Panc1 (cell line): ENCODE results near the gene PLD3. TPM values are rescaled to one million over a fixed set of nuclear protein-coding genes. Genes with fewer than 3 reads are reported as not detected.

Experiments
- ATAC-seq: fragments of 200-7000 bp; cut with Tn5 transposase; 2 replicates; pipeline ENCODE4 v1.9.1; 2020; ENCODE audit warnings: mild to moderate bottlenecking, moderate library complexity
- BruUV-seq: library from RNA; stranded (reverse); fragments of 400-500 nt; replicated peaks from 2 replicates; lab custom pipeline; 2021; lab: Mats Ljungman, UMichigan
- CTCF ChIA-PET: fragments of 300-600 bp; sonication (Branson Sonifier 250); formaldehyde crosslinking; loops from one replicate; lab custom pipeline; 2022; ENCODE audit warnings: antibody characterized with exemption; lab: Charles Lee
- POLR2A ChIA-PET: fragments of 300-600 bp; sonication (Branson Sonifier 250); formaldehyde crosslinking; loops from one replicate; lab custom pipeline; 2022; ENCODE audit warnings: antibody characterized with exemption; lab: Charles Lee
- DNase-seq: peaks from one replicate; pipeline ENCODE4 v3.0.0-alpha.2; 2010; ENCODE audit warnings: low read depth, low spot score
- H3K27ac ChIP-seq: 2 replicates; pipeline ENCODE4 v1.5.1; 2011; ENCODE audit warnings: mild to moderate bottlenecking, low read length, inconsistent platforms
- H3K27me3 ChIP-seq: fragments of 200-500 bp; sonication (Bioruptor generic); 2 replicates; pipeline ENCODE4 v1.6.0; 2014; ENCODE audit warnings: low read length, inconsistent platforms; ENCODE audit not compliant: control insufficient read depth, insufficient read depth
- H3K36me3 ChIP-seq: fragments of 200-500 bp; sonication (Bioruptor generic); 2 replicates; pipeline ENCODE4 v1.5.1; 2014; ENCODE audit warnings: inconsistent platforms, mild to moderate bottlenecking, low read length, moderate library complexity; ENCODE audit not compliant: control insufficient read depth, insufficient read depth
- H3K4me1 ChIP-seq: 2 replicates; pipeline ENCODE4 v1.5.1; 2011; ENCODE audit warnings: inconsistent platforms, mild to moderate bottlenecking, low read length, moderate library complexity; ENCODE audit not compliant: control insufficient read depth, insufficient read depth
- H3K4me3 ChIP-seq, 2 experiments: 2 replicates each; pipeline ENCODE4 v1.5.1; 2011 to 2012; ENCODE audit warnings: low read depth in 2 of 2, low read length in 2 of 2, mild to moderate bottlenecking in 2 of 2, inconsistent platforms in 1 of 2, moderate library complexity in 1 of 2
- H3K9me3 ChIP-seq: fragments of 200-500 bp; sonication (Bioruptor generic); 2 replicates; pipeline ENCODE4 v1.5.1; 2014; ENCODE audit warnings: low read depth, mild to moderate bottlenecking, inconsistent platforms, low read length, moderate library complexity; ENCODE audit not compliant: control insufficient read depth, insufficient read depth
- CTCF ChIP-seq: fragments of 450-650 bp; IDR thresholded peaks from 2 replicates; pipeline ENCODE4 v1.5.1; 2017; ENCODE audit warnings: mild to moderate bottlenecking
- POLR2AphosphoS5 ChIP-seq: IDR thresholded peaks from 2 replicates; pipeline ENCODE4 v1.6.1; 2012; ENCODE audit warnings: mild to moderate bottlenecking, low read depth, low read length, moderate library complexity
- REST ChIP-seq, 2 experiments: IDR thresholded peaks; 2 replicates each; pipeline ENCODE4 v1.6.1; 2011 to 2012; ENCODE audit warnings: low read depth in 2 of 2, control low read depth in 1 of 2, low read length in 1 of 2, mild to moderate bottlenecking in 1 of 2, moderate library complexity in 1 of 2; ENCODE audit not compliant: insufficient read depth in 1 of 2
- SIN3A ChIP-seq: IDR thresholded peaks from 2 replicates; pipeline ENCODE4 v1.6.1; 2012; ENCODE audit warnings: low read depth, mild to moderate bottlenecking, low read length, moderate library complexity, borderline replicate concordance; ENCODE audit not compliant: insufficient read depth
- TCF7L2 ChIP-seq: IDR thresholded peaks from 2 replicates; pipeline ENCODE4 v1.6.1; 2011; ENCODE audit warnings: mild to moderate bottlenecking, low read depth, low read length, inconsistent platforms
- in situ Hi-C: cut with HindIII; loops from 2 replicates; pipeline ENCODE4 v1.10.0; 2016; ENCODE audit warnings: low sequenced_read_pairs, low pct_unique_long_range_greater_than_20kb
- intact Hi-C: fragments of 100-400 bp; cut with micrococcal nuclease; formaldehyde crosslinking; loops from one replicate; pipeline ENCODE4 v1.10.0; 2022; ENCODE audit not compliant: unreplicated experiment
- total RNA-seq: library from RNA; stranded (reverse); gene quantifications from one replicate; pipeline ENCODE4 v1.2.1, GENCODE V29; 2021; ENCODE audit not compliant: unreplicated experiment

The PLD3 gene
- total RNA-seq, 1 experiment from 2014 or later: 81.8 TPM

GRCh38 chr19:40419066-40419612 lies 70.6 kb downstream of the PLD3 start:
- POLR2A ChIA-PET: no interaction called here
- BruUV-seq: no TSS peak
- no peak for DNase-seq

DNA sequence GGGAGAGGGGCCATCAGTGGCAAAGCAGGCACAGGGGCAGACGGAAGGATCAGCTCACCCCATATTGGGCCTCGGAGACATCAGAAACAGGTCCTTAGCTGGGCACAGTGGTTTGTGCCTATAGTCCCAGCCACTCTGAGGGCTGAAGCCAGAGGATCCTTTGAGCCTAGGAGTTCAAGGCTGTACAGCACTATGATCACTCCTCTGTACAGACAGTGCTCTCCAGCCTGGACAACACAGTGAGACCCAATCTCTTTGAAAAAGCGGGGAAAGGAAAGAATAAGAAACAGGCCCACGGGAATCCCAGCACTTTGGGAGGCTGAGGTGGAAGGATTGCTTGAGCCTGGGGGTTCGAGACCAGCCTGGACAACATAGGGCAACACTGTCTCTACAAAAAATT lies 71.3 kb downstream of the PLD3 start:
- Histone ChIP-seq H3K36me3 (peaks cover under 1% of the 10 kb centered on the region; the same call in 1 of the 2 replicates), H3K4me3 (no peak overlapping the region), H3K4me1 (peaks cover 36% of the 10 kb centered on the region), H3K27ac (no peak overlapping the region), H3K9me3 (no peaks in the 10 kb centered on the region), H3K27me3 (no peaks in the 10 kb centered on the region)
- POLR2A ChIA-PET: no interaction called here
- TF ChIP-seq TCF7L2 (no peak), POLR2AphosphoS5 (no peak), SIN3A (no peak), CTCF (no peak), REST (IDR thresholded peaks at IDR 0.05; ENCODE audit: insufficient read depth in 1 of 2, low read depth in 2 of 2, low read length in 1 of 2) (no peak)
- ATAC-seq (no peak), DNase-seq (no peak)
- in situ Hi-C loops: no loop called here
- BruUV-seq: no TSS peak
- CTCF ChIA-PET: interaction anchor here (0.7 kb wide), 1 partner anchor 189 kb away, joined by 4 read pairs; no protein-coding TSS in a partner anchor
- intact Hi-C loops: no loop called here

More at GRCh38 chr19:40419066-40419612, 70.6 kb downstream of the PLD3 start:
- Histone ChIP-seq H3K4me1 (peaks cover 36% of the 10 kb centered on the region), H3K36me3 (no peaks in the 10 kb centered on the region), H3K27ac (no peak overlapping the region), H3K9me3 (no peaks in the 10 kb centered on the region), H3K4me3 (no peak overlapping the region), H3K27me3 (no peaks in the 10 kb centered on the region)
- in situ Hi-C loops (no loop called here), intact Hi-C loops (no loop called here)
- TF ChIP-seq POLR2AphosphoS5 (no peak), REST (IDR thresholded peaks at IDR 0.05; ENCODE audit: insufficient read depth in 1 of 2, low read depth in 2 of 2, low read length in 1 of 2) (no peak)
- CTCF ChIA-PET: interaction anchor here (0.5 kb wide), 1 partner anchor 212 kb away, joined by 3 read pairs; no protein-coding TSS in a partner anchor
- ATAC-seq: no peak
